Neural cell (in vitro differentiated cells): ENCODE measurements around the gene SP4.

Source experiments
- EP300 ChIP-seq: fragments of 450-650 bp; conservative IDR thresholded peaks from 2 replicates; pipeline ENCODE4 v1.6.1; 2014; ENCODE audit warnings: antibody characterized with exemption, mild to moderate bottlenecking, moderate library complexity; ENCODE audit not compliant: poor library complexity, severe bottlenecking
- EZH2 ChIP-seq: fragments of 200-600, 300-800 bp; shearing (Covaris generic), sonication (generic); IDR thresholded peaks from 2 replicates; pipeline ENCODE4 v1.6.1; 2014; ENCODE audit warnings: antibody characterized with exemption, low read length, borderline replicate concordance, mild to moderate bottlenecking; ENCODE audit not compliant: insufficient read depth, poor library complexity, severe bottlenecking
- POLR2AphosphoS5 ChIP-seq: IDR thresholded peaks from 2 replicates; pipeline ENCODE4 v1.6.1; 2012
- TF ChIP-seq, protein P1 (sequence below): fragments of 450-650 bp; IDR thresholded peaks from 2 replicates; pipeline ENCODE4 v1.5.1; 2014; ENCODE audit warnings: antibody characterized with exemption, mild to moderate bottlenecking, moderate library complexity; ENCODE audit not compliant: poor library complexity, severe bottlenecking
- TF ChIP-seq, protein P2 (sequence below): IDR thresholded peaks from 2 replicates; pipeline ENCODE4 v1.6.1; 2012; ENCODE audit warnings: borderline replicate concordance

DNA sequence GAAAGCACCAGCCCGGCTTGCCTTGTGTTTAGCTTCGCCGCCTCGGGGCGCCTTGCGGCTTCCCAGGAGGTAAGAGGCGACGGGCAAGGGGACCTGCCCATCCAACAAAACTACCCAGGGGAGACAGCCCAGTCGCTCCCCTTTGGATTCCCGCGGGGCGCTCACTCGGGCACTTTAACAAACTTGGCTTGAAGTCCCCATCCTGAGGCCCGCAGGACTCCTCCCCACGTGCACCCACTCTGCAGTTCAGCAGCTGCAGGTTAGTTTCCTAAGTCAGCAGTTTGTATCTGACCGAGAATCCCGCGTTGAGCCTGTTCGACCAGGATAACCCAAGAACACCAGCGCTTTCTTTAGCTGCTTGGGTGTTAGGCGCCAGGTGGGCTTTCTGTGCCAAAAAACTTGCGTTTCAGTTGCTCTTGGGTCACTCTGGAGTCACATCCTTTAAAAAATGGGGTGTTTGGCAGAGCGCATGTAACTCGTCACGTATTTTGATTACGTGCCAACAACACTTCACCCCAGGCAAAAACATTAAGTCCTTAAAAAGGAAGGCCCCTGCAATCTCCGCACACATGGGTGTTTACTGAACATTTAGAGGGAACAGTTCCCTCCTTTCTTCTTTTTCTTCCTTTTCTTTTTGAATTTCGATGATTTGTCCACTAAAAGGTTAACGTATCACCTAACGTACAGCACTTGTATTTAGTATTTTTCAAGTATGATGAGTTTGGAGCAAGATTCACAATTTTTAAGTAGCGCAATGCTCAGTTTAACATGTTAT is 115.8 kb downstream of the SP4 start:
- TF ChIP-seq EZH2 (no peak), EP300 (no peak), POLR2AphosphoS5 (no peak)
- TF ChIP-seq, protein P1, sequence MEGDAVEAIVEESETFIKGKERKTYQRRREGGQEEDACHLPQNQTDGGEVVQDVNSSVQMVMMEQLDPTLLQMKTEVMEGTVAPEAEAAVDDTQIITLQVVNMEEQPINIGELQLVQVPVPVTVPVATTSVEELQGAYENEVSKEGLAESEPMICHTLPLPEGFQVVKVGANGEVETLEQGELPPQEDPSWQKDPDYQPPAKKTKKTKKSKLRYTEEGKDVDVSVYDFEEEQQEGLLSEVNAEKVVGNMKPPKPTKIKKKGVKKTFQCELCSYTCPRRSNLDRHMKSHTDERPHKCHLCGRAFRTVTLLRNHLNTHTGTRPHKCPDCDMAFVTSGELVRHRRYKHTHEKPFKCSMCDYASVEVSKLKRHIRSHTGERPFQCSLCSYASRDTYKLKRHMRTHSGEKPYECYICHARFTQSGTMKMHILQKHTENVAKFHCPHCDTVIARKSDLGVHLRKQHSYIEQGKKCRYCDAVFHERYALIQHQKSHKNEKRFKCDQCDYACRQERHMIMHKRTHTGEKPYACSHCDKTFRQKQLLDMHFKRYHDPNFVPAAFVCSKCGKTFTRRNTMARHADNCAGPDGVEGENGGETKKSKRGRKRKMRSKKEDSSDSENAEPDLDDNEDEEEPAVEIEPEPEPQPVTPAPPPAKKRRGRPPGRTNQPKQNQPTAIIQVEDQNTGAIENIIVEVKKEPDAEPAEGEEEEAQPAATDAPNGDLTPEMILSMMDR: no peak
- TF ChIP-seq, protein P2, sequence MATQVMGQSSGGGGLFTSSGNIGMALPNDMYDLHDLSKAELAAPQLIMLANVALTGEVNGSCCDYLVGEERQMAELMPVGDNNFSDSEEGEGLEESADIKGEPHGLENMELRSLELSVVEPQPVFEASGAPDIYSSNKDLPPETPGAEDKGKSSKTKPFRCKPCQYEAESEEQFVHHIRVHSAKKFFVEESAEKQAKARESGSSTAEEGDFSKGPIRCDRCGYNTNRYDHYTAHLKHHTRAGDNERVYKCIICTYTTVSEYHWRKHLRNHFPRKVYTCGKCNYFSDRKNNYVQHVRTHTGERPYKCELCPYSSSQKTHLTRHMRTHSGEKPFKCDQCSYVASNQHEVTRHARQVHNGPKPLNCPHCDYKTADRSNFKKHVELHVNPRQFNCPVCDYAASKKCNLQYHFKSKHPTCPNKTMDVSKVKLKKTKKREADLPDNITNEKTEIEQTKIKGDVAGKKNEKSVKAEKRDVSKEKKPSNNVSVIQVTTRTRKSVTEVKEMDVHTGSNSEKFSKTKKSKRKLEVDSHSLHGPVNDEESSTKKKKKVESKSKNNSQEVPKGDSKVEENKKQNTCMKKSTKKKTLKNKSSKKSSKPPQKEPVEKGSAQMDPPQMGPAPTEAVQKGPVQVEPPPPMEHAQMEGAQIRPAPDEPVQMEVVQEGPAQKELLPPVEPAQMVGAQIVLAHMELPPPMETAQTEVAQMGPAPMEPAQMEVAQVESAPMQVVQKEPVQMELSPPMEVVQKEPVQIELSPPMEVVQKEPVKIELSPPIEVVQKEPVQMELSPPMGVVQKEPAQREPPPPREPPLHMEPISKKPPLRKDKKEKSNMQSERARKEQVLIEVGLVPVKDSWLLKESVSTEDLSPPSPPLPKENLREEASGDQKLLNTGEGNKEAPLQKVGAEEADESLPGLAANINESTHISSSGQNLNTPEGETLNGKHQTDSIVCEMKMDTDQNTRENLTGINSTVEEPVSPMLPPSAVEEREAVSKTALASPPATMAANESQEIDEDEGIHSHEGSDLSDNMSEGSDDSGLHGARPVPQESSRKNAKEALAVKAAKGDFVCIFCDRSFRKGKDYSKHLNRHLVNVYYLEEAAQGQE: no peak
